HCT116 (cell line): ENCODE results near the gene SGSM2. TPM values are rescaled to one million over a fixed set of nuclear protein-coding genes. Genes with fewer than 3 reads are reported as not detected.

Source experiments
- ATAC-seq: fragments of 200-7000 bp; cut with Tn5 transposase; 2 replicates; pipeline ENCODE4 v1.9.1; 2020; ENCODE audit warnings: mild to moderate bottlenecking, moderate library complexity
- BruUV-seq: library from RNA; stranded (reverse); fragments of 400-500 nt; replicated peaks from 2 replicates; lab custom pipeline; 2021; lab: Mats Ljungman, UMichigan
- CTCF ChIA-PET: fragments of 300-600 bp; sonication (Branson Sonifier 250); formaldehyde crosslinking; loops from one replicate; lab custom pipeline; 2021; ENCODE audit warnings: antibody characterized with exemption; lab: Charles Lee
- POLR2A ChIA-PET: fragments of 300-600, 350-600 bp; sonication (Branson Sonifier 250); formaldehyde crosslinking; loops from one replicate; lab custom pipeline; 2021; ENCODE audit warnings: antibody characterized with exemption; lab: Charles Lee
- RAD21 ChIA-PET, 2 experiments: fragments of 300-600 bp; sonication (Branson Sonifier 250); formaldehyde crosslinking; loops; one replicate each; lab custom pipeline; 2023; ENCODE audit warnings: low total read pairs in 2 of 2; ENCODE audit not compliant: uncharacterized antibody in 2 of 2, unreplicated experiment in 2 of 2, low non-redundant PET in 1 of 2; lab: Charles Lee
- DNase-seq: peaks from one replicate; pipeline ENCODE4 v3.0.0-alpha.2; 2010; ENCODE audit warnings: low read depth, low spot score
- H2AFZ ChIP-seq: fragments of 200-600 bp; shearing (Covaris generic), sonication (generic); 2 replicates; pipeline ENCODE4 v1.6.1; 2017; ENCODE audit warnings: low read depth, mixed run types, mixed read lengths, antibody characterized with exemption, low read length; ENCODE audit not compliant: poor library complexity, severe bottlenecking
- H3K27ac ChIP-seq: 2 replicates; pipeline ENCODE4 v1.5.1; 2012; ENCODE audit warnings: low read depth, low read length
- H3K27me3 ChIP-seq: fragments of 200-600 bp; sonication (generic); 2 replicates; pipeline ENCODE4 v1.6.1; 2016; ENCODE audit warnings: mixed run types, low read length, mixed read lengths; ENCODE audit not compliant: insufficient read depth
- H3K36me3 ChIP-seq, 2 experiments: fragments of 200-500 bp in 1 of 2; fragments of 200-600 bp in 1 of 2; sonication (Bioruptor generic) in 1 of 2; sonication (generic) in 1 of 2; 2 replicates each; pipeline versions ENCODE4 v1.5.1 to v1.6.1; 2014 to 2016; ENCODE audit warnings: low read length in 2 of 2, inconsistent platforms in 1 of 2, mixed read lengths in 1 of 2, mixed run types in 1 of 2; ENCODE audit not compliant: insufficient read depth in 2 of 2, control insufficient read depth in 1 of 2
- H3K4me1 ChIP-seq, 2 experiments: fragments of 200-600 bp in 1 of 2; sonication (generic) in 1 of 2; 2 replicates each; pipeline versions ENCODE4 v1.5.1 to v1.6.1; 2012 to 2017; ENCODE audit warnings: low read length in 2 of 2, inconsistent platforms in 1 of 2, mild to moderate bottlenecking in 1 of 2, mixed read lengths in 1 of 2, mixed run types in 1 of 2, moderate library complexity in 1 of 2; ENCODE audit not compliant: insufficient read depth in 2 of 2, control insufficient read depth in 1 of 2
- H3K4me2 ChIP-seq: fragments of 200-600 bp; sonication (generic); 2 replicates; pipeline ENCODE4 v1.6.1; 2017; ENCODE audit warnings: mixed run types, low read length, mixed read lengths
- H3K4me3 ChIP-seq, 2 experiments: fragments of 200-600 bp in 1 of 2; sonication (generic) in 1 of 2; replicated peaks in 1 of 2; 2 replicates each; pipeline ENCODE4 v1.5.1; 2011 to 2016; ENCODE audit warnings: low read length in 2 of 2, control low read depth in 1 of 2, low read depth in 1 of 2, mild to moderate bottlenecking in 1 of 2, mixed read lengths in 1 of 2, mixed run types in 1 of 2
- H3K79me2 ChIP-seq: fragments of 200-600 bp; sonication (generic); 2 replicates; pipeline ENCODE4 v1.6.1; 2017; ENCODE audit warnings: mild to moderate bottlenecking, mixed run types, low read length, moderate library complexity, mixed read lengths; ENCODE audit not compliant: insufficient read depth
- H3K9ac ChIP-seq: fragments of 200-600 bp; sonication (generic); 2 replicates; pipeline ENCODE4 v1.6.1; 2016; ENCODE audit warnings: low read length, mixed read lengths
- H3K9me2 ChIP-seq: fragments of 200-600 bp; sonication (generic), shearing (Covaris generic); 2 replicates; pipeline ENCODE4 v1.6.1; 2017; ENCODE audit warnings: mixed run types, mild to moderate bottlenecking, moderate library complexity; ENCODE audit not compliant: insufficient read depth
- H3K9me3 ChIP-seq, 2 experiments: fragments of 200-500 bp in 1 of 2; fragments of 200-600 bp in 1 of 2; sonication (Bioruptor generic) in 1 of 2; sonication (generic) in 1 of 2; 2 replicates each; pipeline ENCODE4 v1.6.1; 2014 to 2017; ENCODE audit warnings: low read length in 2 of 2, mixed read lengths in 2 of 2, inconsistent platforms in 1 of 2, low read depth in 1 of 2, mild to moderate bottlenecking in 1 of 2, mixed run types in 1 of 2, moderate library complexity in 1 of 2; ENCODE audit not compliant: control insufficient read depth in 1 of 2, insufficient read depth in 1 of 2
- H4K20me1 ChIP-seq: fragments of 200-600 bp; sonication (generic), shearing (Covaris generic); 2 replicates; pipeline ENCODE4 v1.6.1; 2017; ENCODE audit warnings: mixed run types, mild to moderate bottlenecking, moderate library complexity; ENCODE audit not compliant: insufficient read depth
- CBX3 ChIP-seq: IDR thresholded peaks from 2 replicates; pipeline ENCODE4 v1.6.1; 2012; ENCODE audit warnings: low read depth
- SIN3A ChIP-seq: IDR thresholded peaks from 2 replicates; pipeline ENCODE4 v1.6.1; 2012; ENCODE audit warnings: low read depth
- SP1 ChIP-seq: IDR thresholded peaks from 2 replicates; pipeline ENCODE4 v1.6.1; 2012; ENCODE audit warnings: low read depth
- intact Hi-C: fragments of 100-400 bp; cut with micrococcal nuclease; formaldehyde crosslinking; loops from 2 replicates; pipeline ENCODE4 v1.10.0; 2022
- total RNA-seq: library from RNA; stranded (reverse); gene quantifications from one replicate; pipeline ENCODE4 v1.2.1, GENCODE V29; 2021; ENCODE audit not compliant: unreplicated experiment
- TF ChIP-seq, protein P1 (sequence below): IDR thresholded peaks from 2 replicates; pipeline ENCODE4 v1.6.1; 2012
- TF ChIP-seq, protein P2 (sequence below): IDR thresholded peaks from 2 replicates; pipeline ENCODE4 v1.6.1; 2011; ENCODE audit warnings: mild to moderate bottlenecking, low read length, moderate library complexity; ENCODE audit not compliant: insufficient replicate concordance; ENCODE audit errors: extremely low read depth

The SGSM2 gene
- total RNA-seq, 1 experiment from 2014 or later, result 68.1 TPM

DNA sequence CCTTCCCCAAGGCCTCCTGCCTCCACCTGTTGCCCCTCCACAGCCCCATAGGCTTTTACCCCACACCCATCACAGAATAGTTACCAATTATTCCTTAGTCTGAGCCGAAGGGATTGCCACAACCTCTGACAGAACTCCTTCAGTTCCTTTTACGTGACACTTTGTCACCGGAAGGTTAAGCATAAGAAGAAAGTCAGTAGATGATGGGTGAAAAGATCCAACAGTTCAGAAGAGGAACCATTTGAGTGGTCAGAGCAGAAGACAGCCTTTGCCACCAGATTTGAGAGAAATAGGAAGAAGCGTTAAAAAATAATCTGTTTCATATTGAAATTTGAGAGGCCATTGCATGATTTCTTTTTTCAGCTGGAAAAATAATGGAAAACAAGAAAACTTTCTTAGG, 32.4 kb upstream of the SGSM2 start:
- Histone ChIP-seq H3K27ac (peak overlapping the region; percentile 92; the same call in 1 of the 2 replicates), H3K79me2 (peaks cover 46% of the 10 kb centered on the region), H3K36me3 (peaks cover 0 to 5% of the 10 kb centered on the region in 2 experiments; a peak in 2 of 4 replicates), H3K9ac (peak overlapping the region; percentile 92), H3K4me1 (peaks cover 7 to 15% of the 10 kb centered on the region in 2 experiments; a peak in 2 of 4 replicates), H4K20me1 (no peaks in the 10 kb centered on the region; the same call in 1 of the 2 replicates), H3K4me2 (peak overlapping the region; percentile 77), H2AFZ (no peak overlapping the region), H3K27me3 (no peaks in the 10 kb centered on the region)
- RAD21 ChIA-PET, result no interaction called here
- intact Hi-C loops, result no loop called here
- ATAC-seq (no peak), DNase-seq (no peak)
- BruUV-seq, result TSS peak; percentile 83
- CTCF ChIA-PET, result no interaction called here
- TF ChIP-seq SP1, result 0 out of 2 replicates have a peak, but pooled peaks have one; percentile 8
- TF ChIP-seq, protein P1, sequence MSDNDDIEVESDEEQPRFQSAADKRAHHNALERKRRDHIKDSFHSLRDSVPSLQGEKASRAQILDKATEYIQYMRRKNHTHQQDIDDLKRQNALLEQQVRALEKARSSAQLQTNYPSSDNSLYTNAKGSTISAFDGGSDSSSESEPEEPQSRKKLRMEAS, result no peak
- no peak for TF ChIP-seq SIN3A
- TF ChIP-seq, protein P2, sequence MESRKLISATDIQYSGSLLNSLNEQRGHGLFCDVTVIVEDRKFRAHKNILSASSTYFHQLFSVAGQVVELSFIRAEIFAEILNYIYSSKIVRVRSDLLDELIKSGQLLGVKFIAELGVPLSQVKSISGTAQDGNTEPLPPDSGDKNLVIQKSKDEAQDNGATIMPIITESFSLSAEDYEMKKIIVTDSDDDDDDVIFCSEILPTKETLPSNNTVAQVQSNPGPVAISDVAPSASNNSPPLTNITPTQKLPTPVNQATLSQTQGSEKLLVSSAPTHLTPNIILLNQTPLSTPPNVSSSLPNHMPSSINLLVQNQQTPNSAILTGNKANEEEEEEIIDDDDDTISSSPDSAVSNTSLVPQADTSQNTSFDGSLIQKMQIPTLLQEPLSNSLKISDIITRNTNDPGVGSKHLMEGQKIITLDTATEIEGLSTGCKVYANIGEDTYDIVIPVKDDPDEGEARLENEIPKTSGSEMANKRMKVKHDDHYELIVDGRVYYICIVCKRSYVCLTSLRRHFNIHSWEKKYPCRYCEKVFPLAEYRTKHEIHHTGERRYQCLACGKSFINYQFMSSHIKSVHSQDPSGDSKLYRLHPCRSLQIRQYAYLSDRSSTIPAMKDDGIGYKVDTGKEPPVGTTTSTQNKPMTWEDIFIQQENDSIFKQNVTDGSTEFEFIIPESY, result no peak
- TF ChIP-seq CBX3, result no peak
- TF ChIP-seq, all 23 proteins: peak for 1
- Histone ChIP-seq H3K9me3 (no peaks in the 10 kb centered on the region), H3K4me3 (peak overlapping the region; percentile 91 to 99), H3K9me2 (no peaks in the 10 kb centered on the region)
- POLR2A ChIA-PET, result no interaction called here
